GM15510 (cell line): ENCODE data around the gene TMEM168.

ENCODE experiments used
- POLR2A ChIP-seq: IDR thresholded peaks from 3 replicates; pipeline ENCODE4 v1.6.1; 2011; ENCODE audit warnings: borderline replicate concordance; ENCODE audit not compliant: insufficient read length; ENCODE audit errors: extremely low read depth

Gene TMEM168

DNA sequence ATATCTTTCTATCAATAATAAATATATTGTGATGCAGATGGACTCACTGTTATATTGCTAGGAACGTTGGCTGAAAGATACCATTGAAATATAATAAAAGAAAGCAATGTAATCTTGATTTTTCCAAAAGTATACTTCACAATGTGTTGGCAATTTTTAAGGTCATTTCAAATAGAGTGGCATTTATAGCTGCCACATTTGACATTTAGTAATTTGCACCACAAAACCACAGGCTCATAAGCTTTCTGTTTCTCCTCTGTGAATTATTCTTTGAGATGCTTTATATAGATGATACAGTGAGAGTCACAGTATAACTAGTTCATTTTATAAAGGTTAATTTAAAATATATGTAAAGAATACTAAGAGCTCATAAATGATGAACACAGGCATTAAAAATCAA is 44.6 kb downstream of the TMEM168 start:
- no peak for TF ChIP-seq POLR2A

DNA sequence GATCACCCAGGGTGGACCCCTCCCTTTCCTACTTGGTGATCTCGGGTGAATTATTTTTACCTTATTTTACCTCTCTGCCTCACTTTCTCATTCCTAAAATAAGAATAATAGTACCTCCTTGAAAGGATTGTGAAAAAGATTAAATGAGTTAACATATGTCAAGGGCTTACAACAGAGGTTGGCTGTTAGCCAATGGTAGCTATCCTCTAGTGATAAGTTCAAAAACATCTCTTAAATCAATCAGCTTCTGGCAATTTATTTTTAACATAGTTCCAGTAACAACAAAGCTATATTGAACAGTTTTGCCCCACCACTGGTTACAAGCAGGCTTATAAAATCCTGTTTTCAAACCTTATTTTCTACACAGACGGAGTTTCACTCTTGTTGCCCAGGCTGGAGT is 45.4 kb downstream of the TMEM168 start:
- TF ChIP-seq POLR2A, result no peak

DNA sequence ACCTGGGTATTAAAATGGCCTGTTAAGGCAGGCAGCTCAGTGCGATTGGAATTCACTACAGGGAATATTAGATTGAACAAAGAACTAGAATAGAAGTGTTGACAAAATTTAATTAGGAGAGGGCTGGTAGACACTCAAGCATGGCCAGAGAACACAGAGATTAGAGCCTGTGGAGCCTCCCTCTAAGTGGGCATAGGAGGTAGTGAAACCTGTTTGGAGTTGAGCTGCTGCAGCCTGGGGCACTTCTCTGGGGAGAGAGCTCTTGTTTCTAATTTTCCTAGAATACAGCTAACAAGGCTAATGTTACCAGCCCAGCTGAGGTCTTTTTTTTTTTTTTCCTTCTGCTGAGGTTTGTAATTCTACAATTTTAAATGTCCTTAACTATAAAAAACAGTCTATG is 46.4 kb downstream of the TMEM168 start:
- TF ChIP-seq POLR2A, result no peak

DNA sequence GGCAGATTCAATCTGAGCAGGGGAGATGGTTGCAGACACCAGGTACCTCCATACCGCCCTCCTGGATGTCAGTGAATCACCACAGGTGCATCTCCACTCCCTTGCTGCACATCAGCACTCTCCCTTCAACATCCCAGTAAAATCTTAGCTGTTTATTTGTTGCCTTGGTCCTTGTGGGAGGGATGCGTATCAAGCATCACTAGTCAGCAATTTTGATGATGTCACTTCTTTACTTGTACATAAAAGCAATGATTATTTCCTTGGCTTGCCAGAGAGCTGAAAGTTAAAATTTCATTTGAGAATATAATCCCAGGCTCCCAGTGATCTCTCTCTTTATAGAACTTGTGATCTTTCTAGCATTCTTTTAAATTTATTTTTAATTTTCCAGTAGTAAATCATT is 49.5 kb downstream of the TMEM168 start:
- no peak for TF ChIP-seq POLR2A

DNA sequence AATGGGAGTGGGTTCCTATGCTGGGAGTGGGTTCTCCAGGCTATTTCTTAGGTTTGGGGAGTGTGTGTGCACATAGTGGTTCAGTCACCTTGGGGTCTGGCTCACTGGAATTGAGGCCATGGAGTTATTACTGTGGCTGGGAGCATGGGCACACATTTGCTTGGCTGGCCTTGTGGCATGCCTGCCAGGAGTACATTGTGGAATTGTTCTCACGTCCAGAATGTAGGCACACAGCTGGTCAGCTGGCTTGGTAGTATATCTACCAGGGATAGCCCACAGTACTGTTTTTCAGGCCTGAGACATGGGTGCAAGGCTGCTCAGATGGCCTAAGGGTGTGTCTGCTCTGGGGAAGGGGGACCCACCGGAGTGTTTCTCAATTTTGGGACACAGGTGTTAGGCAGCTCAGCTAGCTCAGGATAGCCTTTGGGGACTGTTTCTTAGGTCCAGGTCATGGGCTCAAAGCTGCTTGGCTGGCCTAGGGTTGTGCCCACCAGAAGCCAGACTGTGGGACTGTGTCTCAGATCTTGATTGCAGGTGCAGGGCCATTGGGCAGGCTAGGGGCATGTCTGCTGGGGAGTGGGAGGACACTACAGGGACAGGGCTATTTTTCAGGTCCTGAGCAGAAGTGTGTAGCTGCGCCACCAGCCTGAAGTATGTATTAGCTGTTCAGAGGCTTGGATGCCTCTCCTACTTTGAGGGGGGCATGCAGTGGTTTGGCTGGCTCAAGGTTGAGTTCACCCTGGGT is 50.6 kb downstream of the TMEM168 start:
- no peak for TF ChIP-seq POLR2A

DNA sequence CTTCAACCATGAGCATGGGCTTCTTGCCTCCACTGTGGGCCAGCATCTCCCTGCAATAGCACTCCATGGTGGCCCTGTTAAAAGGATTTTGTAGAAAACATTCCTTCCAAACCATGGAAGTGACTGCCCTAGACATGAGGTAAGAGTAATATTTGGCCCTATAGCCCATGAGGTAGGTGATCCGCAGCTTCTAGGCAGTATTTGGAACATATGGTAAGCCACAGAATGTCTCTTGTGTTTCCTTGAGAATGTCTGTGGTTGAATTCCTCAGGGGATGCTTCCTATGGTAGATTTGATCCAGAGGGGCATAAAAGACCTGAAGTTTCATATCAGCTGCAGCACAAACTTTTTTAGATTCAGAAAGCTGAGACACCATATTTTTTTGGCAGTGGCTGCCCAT is 54.9 kb downstream of the TMEM168 start:
- no peak for TF ChIP-seq POLR2A

DNA sequence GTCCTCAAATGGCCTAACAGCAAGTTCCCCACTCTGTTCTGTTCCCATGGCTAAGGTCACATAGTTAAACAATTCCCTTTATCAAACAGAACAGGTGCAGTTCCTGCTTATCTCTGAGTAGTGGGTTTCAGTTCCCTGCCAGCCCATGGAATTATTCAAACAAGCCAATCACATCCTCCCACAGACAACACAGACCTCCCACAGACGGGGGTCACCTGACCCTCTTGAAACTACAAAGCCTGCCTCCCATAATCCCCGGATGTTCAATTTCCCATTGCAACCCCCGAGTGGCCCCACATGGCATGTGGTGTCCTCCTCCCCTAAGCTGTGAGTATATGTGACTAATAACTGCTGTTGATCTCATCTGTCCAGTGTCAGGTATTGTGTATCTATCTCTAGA is 64.1 kb downstream of the TMEM168 start:
- no peak for TF ChIP-seq POLR2A

DNA sequence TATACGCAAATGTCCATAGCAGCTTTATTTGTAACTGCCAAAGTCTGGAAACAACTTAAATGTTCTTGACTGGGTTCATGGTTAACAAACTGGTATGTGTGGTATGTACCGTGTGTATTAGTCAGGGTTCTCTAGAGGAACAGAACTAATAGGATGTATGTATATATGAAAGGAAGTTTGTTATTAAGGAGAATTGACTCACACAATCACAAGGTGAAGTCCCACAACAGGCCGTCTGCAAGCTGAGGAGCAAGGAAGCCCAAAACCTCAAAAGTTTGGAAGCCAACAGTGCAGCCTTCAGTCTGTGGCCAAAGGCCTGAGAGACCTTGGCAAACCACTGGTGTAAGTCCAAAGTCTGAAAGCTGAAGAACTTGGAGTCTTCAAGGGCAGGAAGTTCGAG is 66.8 kb downstream of the TMEM168 start:
- TF ChIP-seq POLR2A, result no peak

DNA sequence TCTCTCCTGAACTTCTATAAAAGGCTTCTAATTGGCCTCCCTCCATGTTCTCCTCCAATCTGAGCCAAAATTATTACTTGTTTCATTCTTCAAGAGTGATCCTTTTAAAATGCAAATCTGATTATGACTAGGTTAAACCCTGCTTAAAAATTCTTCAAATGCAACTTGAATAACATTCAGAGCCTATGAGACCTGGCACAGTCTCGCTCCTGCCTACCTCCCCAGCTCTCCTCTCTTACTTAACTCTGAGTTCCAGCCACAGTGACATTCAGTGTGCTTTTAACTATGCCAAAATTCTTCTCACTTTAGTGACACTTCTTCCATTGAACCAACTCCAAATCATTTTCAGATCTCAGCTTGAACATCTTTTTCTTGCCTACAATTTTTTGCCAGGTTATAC is 68.8 kb downstream of the TMEM168 start:
- no peak for TF ChIP-seq POLR2A

DNA sequence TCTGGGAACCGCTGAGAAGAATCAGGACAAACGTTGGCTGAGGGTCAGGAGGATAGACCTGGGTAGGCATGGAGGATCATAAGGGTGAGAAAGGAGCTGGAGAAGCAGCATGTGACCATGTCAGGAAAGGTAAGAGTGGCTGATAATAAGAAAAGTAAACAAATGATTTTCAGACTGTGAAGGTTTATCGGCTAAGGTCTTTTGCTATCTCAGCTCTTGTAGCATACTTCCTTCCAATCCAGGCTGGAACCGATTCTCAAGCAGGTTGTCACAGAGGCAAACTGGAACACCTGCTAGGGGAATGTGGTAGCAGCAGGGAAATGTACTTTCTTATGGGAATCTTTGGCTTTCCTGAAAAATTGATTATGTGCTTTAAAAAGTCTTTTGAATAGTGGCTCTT is 74.7 kb downstream of the TMEM168 start:
- no peak for TF ChIP-seq POLR2A

DNA sequence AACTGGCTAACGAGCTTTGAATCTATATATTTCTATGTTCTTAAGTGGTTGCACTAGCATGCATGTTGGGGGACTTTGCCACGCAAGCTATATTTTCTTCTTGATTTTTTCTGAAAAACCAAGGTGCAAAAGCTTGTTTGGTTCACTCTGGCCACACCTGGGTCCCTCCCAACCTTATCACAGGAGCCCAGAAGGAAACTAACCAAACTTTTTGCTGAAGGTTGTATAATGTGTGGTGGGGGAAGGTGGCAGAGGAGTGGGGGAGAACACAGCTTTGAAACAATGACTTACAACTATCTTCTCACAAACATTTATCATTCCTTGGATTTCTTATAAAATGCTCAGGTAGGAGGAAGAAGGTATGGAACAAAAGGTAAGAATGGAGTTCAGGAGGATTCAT is 75.3 kb downstream of the TMEM168 start:
- no peak for TF ChIP-seq POLR2A
